Measurements from ENCODE around the gene C9orf43. TPM values are rescaled to one million over a fixed set of nuclear protein-coding genes. Genes with fewer than 3 reads are reported as not detected.

C9orf43 gene
- total and polyA plus RNA-seq, 9 of the 15 experiments (the other 6 are each of a cell fraction or from before 2014, with no cell fraction given): 0.21 to 0.58 (median 0.33) TPM

- whole genome bisulfite sequencing (ENCODE audit: insufficient coverage, low coverage, missing lambda C conversion rate): 6% methylated on average over 10 of the region's 10 CpGs
- no peaks in the 10 kb centered on the region for H4K20me1 ChIP-seq (replicated peaks; ENCODE audit: control insufficient read depth, insufficient read depth, low read length)
- TF ChIP-seq L3MBTL2 (IDR thresholded peaks at IDR 0.05) (no peak), MEIS2 (IDR thresholded peaks at IDR 0.05; ENCODE audit: partially characterized antibody) (no peak), TOE1 (IDR thresholded peaks at IDR 0.05; ENCODE audit: borderline replicate concordance) (no peak), TOE1 (CRISPR knock-in tag; IDR thresholded peaks at IDR 0.05; ENCODE audit: borderline replicate concordance, low read depth) (0 out of 2 replicates have a peak, but pooled peaks have one; percentile 7)
- TF ChIP-seq, protein P1, sequence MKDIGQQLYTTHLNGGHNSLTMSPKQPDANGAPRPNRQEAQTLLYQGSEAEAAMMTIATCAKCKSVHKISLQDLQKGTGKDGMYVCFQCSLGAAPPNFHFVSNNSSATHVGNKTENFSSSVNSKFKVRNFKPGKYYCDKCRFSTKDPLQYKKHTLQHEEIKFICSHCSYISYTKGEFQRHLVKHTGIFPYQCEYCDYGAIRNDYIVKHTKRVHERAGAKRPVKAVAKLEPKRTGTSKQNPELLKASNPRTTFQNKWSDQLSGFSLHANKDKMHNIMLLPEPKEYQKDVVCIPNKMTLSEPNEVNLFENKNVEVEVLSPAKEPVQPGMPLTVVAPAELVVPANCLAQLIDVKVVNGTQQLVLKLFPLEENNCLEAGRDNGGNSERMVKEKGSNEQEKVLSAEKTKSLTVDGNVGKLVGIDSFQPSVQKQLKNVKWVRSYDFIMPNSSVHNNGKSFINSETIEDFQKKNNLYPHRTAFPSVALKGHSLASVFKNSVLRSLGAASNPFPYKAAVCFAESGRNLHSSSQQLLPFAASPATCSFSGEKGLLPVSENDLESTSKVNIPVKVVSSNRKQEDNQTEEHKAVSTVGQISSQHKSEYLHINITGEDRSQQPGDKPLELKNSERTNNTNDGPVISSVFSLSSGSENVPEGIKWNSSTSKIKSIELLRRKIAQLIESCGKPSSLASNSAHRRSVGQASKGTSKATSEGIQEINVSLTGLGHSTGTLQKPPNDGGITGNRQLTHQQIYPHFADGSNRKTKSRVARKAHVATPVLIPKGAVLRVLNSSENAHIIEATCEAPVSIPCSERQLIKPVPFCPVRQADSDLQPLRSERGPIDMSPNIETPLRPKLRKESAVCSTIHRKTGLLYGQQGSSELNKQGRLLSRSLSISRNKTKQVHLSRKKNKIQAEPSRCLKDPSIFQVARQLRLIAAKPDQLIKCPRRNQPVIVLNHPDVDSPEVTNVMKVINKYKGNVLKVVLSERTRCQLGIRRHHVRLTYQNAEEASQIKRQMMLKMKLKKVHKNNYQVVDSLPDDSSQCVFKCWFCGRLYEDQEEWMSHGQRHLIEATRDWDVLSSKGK (CRISPR knock-in tag; IDR thresholded peaks at IDR 0.05): no peak
- peak overlapping the region; percentile 92 for H2AFZ ChIP-seq (ENCODE audit: low read depth, low read length)
- H3K4me3 ChIP-seq: peak overlapping the region; percentile 88
- H3K36me3 ChIP-seq (ENCODE audit: control insufficient read depth, insufficient read depth, low read length): peaks cover 29% of the 10 kb centered on the region
- FAIRE-seq: peak; percentile 32
- H3K79me2 ChIP-seq (ENCODE audit: control insufficient read depth, insufficient read depth, low read length): peaks cover 24% of the 10 kb centered on the region
- peak overlapping the region; percentile 99 to 100 for H3K9ac ChIP-seq (ENCODE audit: insufficient read depth in 1 of 2, low read depth in 2 of 2, low read length in 2 of 2)
- H3K4me1 ChIP-seq (replicated peaks in 1 of 2; ENCODE audit: control insufficient read depth in 2 of 2, insufficient read depth in 2 of 2, low read length in 2 of 2): peaks cover 12 to 22% of the 10 kb centered on the region in 2 experiments; a peak in 4 of 5 replicates
- H3K27me3 ChIP-seq (ENCODE audit: control insufficient read depth in 2 of 2, insufficient read depth in 2 of 2, low read length in 2 of 2): no peaks in the 10 kb centered on the region
- ChIA-PET CTCF (ENCODE audit: low intra/inter-chr PET ratio) (no interaction called here), POLR2A (interaction anchor here (0.6 to 3.4 kb wide), 14 partner anchors 9 to 246 kb away, joined by 3 to 43 read pairs (median 4); partner anchors contain the start of genes ALAD and WDR31)
- peak overlapping the region; percentile 98 for H3K4me2 ChIP-seq (ENCODE audit: insufficient read depth, low read length)
- H3K9me3 ChIP-seq (replicated peaks; ENCODE audit: control insufficient read depth, insufficient read depth, low read depth, low read length): no peaks in the 10 kb centered on the region
- in situ Hi-C loops (cut with MboI): loop anchor here (5.0 kb wide), 1 partner anchor 107 kb away; the partner anchor contains the start of gene RNF183
- peak in 1 of 4 experiments; percentile 18 for DNase-seq (ENCODE audit: extremely low read depth in 1 of 4, low spot score in 3 of 4)
- intact Hi-C loops (cut with micrococcal nuclease): loop anchor here (10.0 kb wide), 1 partner anchor 135 kb away; the partner anchor contains the start of genes CDC26 and PRPF4
- no peak for ATAC-seq
- H3K27ac ChIP-seq (ENCODE audit: extremely low read depth, low read depth, low read length): peak overlapping the region; percentile 87
- TSS peak; percentile 60 for BruUV-seq (replicated peaks)
- no peaks in the 10 kb centered on the region for H3K9me1 ChIP-seq (ENCODE audit: control insufficient read depth, insufficient read depth, low read length)
Observed at GRCh38 chr9:113409481-113409880, 1.1 kb upstream of the C9orf43 start.
